Kidney tubule cell (primary cell): ENCODE data around the gene GDA.
"Not testable (repeated sequence)": the region's sequence is repeated elsewhere in the genome, so short reads cannot be mapped to it uniquely, and the experiment has no call there.

Experiments
- DNase-seq: peaks from one replicate; pipeline ENCODE4 v3.0.0-alpha.2; 2018; ENCODE audit warnings: low spot score

GDA gene

GRCh38 chr9:72278959-72279358, 129.7 kb downstream of the GDA start:
- DNase-seq, result no peak

- peak; percentile 77 for DNase-seq
These were observed 131.8 kb downstream of the GDA start for GRCh38 chr9:72280913-72281500.

GRCh38 chr9:72289401-72289800, 140.2 kb downstream of the GDA start:
- no peak for DNase-seq

- no peak for DNase-seq
These were observed 141.1 kb downstream of the GDA start for GRCh38 chr9:72290311-72290710.

- not testable (repeated sequence) for DNase-seq
These were observed 142.3 kb downstream of the GDA start for GRCh38 chr9:72291576-72291975.

GRCh38 chr9:72292256-72292682, 143.0 kb downstream of the GDA start:
- DNase-seq, result peak; percentile 63

- DNase-seq, result peak; percentile 73
These were observed 143.8 kb downstream of the GDA start for GRCh38 chr9:72292874-72293607.

- DNase-seq, result peak; percentile 83
These were observed 145.7 kb downstream of the GDA start for GRCh38 chr9:72294936-72295335.

GRCh38 chr9:72297516-72297915, 148.3 kb downstream of the GDA start:
- peak; percentile 57 for DNase-seq

- DNase-seq, result no peak
These were observed 149.9 kb downstream of the GDA start for GRCh38 chr9:72299017-72299603.

- DNase-seq, result no peak
These were observed 151.6 kb downstream of the GDA start for GRCh38 chr9:72300873-72301272.
